Cardiac fibroblast (primary cell): ENCODE results near the gene SPINK2.

Experiments used
- DNase-seq, 2 donors: peaks; one replicate each; pipeline versions ENCODE4 v3.0.0 to v3.0.0-alpha.2; 2010; ENCODE audit warnings: low read depth in 2 of 2
- H3K4me3 ChIP-seq, 2 donors: replicated peaks in 1 of 2; 1 replicate in 1 of 2; 2 replicates in 1 of 2; pipeline ENCODE4 v1.5.1; 2011; ENCODE audit warnings: low read depth in 2 of 2, low read length in 2 of 2, mild to moderate bottlenecking in 2 of 2, moderate library complexity in 1 of 2
- CTCF ChIP-seq: IDR thresholded peaks from one replicate; pipeline ENCODE4 v1.5.1; 2011; ENCODE audit warnings: low read depth, mild to moderate bottlenecking, low read length, inconsistent platforms

SPINK2 gene

GRCh38 chr4:56857601-56858309, 36.3 kb upstream of the SPINK2 start:
- no peak overlapping the region for H3K4me3 ChIP-seq
- DNase-seq = peak in 1 of 2 donors; percentile 46
- no peak for TF ChIP-seq CTCF

- H3K4me3 ChIP-seq = no peak overlapping the region
- DNase-seq = no peak
- no peak for TF ChIP-seq CTCF
Observed at GRCh38 chr4:56856656-56857055, 35.2 kb upstream of the SPINK2 start.

GRCh38 chr4:56850910-56851309, 29.4 kb upstream of the SPINK2 start:
- no peak for DNase-seq
- TF ChIP-seq CTCF = no peak
- H3K4me3 ChIP-seq = no peak overlapping the region

- no peak overlapping the region for H3K4me3 ChIP-seq
- DNase-seq = no peak
- TF ChIP-seq CTCF = no peak
Observed at GRCh38 chr4:56844802-56845580, 23.5 kb upstream of the SPINK2 start.

GRCh38 chr4:56843421-56843899, 22.0 kb upstream of the SPINK2 start:
- no peak for TF ChIP-seq CTCF
- H3K4me3 ChIP-seq = no peak overlapping the region
- peak in 1 of 2 donors; percentile 59 for DNase-seq

- DNase-seq = no peak
- no peak for TF ChIP-seq CTCF
- no peak overlapping the region for H3K4me3 ChIP-seq
Observed at GRCh38 chr4:56840559-56840958, 19.1 kb upstream of the SPINK2 start.
